ENCODE results near the gene SMAD3.

- no peak for TF ChIP-seq ZBTB33 (IDR thresholded peaks at IDR 0.05)
- no peak for TF ChIP-seq CTCF (IDR thresholded peaks at IDR 0.05; ENCODE audit: low read depth, low read length, missing input control)
- TF ChIP-seq REST (IDR thresholded peaks at IDR 0.05): no peak
- no peak for TF ChIP-seq FOXA1 (IDR thresholded peaks at IDR 0.05)
- no peak for TF ChIP-seq SP1 (IDR thresholded peaks at IDR 0.05)
- no peak for TF ChIP-seq GABPA (IDR thresholded peaks at IDR 0.05 in 1 of 2, conservative IDR thresholded peaks at IDR 0.05 in 1 of 2)
- TF ChIP-seq JUND (IDR thresholded peaks at IDR 0.05): no peak
- no peak for TF ChIP-seq MAX (IDR thresholded peaks at IDR 0.05)
- no peak for TF ChIP-seq ATF3 (IDR thresholded peaks at IDR 0.05)
- TF ChIP-seq RAD21 (IDR thresholded peaks at IDR 0.05): no peak
- no peak for TF ChIP-seq NR2F2 (IDR thresholded peaks at IDR 0.05)
- TF ChIP-seq YY1 (IDR thresholded peaks at IDR 0.05): no peak
- no peak for TF ChIP-seq TAF1 (conservative IDR thresholded peaks at IDR 0.05)
- TF ChIP-seq EGR1 (IDR thresholded peaks at IDR 0.05; ENCODE audit: low read depth in 2 of 2): no peak
Observed at GRCh38 chr15:67241132-67241855, 175.9 kb downstream of the SMAD3 start.

Measured in liver (tissue), 3 donors.